Left lung (tissue), 10 donors: ENCODE results near the gene KYNU. TPM values are rescaled to one million over a fixed set of nuclear protein-coding genes. Genes with fewer than 3 reads are reported as not detected.
"Not testable (repeated sequence)": the region's sequence is repeated elsewhere in the genome, so short reads cannot be mapped to it uniquely, and the experiment has no call there.

Experiments used
- ATAC-seq: fragments of 200-7000 bp; cut with Tn5 transposase; one replicate; pipeline ENCODE4 v1.9.1; 2020; ENCODE audit warnings: moderate library complexity
- DNase-seq, 4 donors: peaks; one replicate each; pipeline ENCODE4 v3.0.0-alpha.2; 2013 to 2020
- H3K27ac ChIP-seq, 2 donors: fragments of 200-600 bp; sonication (generic) in 1 of 2; one replicate each; pipeline versions ENCODE4 v1.5.0 to v1.8.0; 2020 to 2021
- H3K27me3 ChIP-seq, 2 donors: fragments of 200-600 bp; sonication (generic) in 1 of 2; one replicate each; pipeline versions ENCODE4 v1.5.0 to v1.8.0; 2020 to 2021
- H3K36me3 ChIP-seq, 2 donors: fragments of 200-600 bp; sonication (generic) in 1 of 2; one replicate each; pipeline versions ENCODE4 v1.5.0 to v1.8.0; 2020 to 2021
- H3K4me1 ChIP-seq, 2 donors: fragments of 200-600 bp; one replicate each; pipeline ENCODE4 v1.8.0; 2021
- H3K4me3 ChIP-seq, 2 donors: fragments of 200-600 bp; sonication (generic) in 1 of 2; one replicate each; pipeline versions ENCODE4 v1.5.0 to v1.8.0; 2020 to 2021; ENCODE audit warnings: mild to moderate bottlenecking in 1 of 2
- H3K9me3 ChIP-seq, 2 donors: fragments of 200-600 bp; sonication (generic) in 1 of 2; one replicate each; pipeline versions ENCODE4 v1.5.0 to v1.8.0; 2020 to 2021
- intact Hi-C, 2 donors: fragments of 100-400 bp; cut with DNase I; formaldehyde crosslinking; loops; one replicate each; pipeline versions ENCODE4 v1.11.2 to v1.14.2; 2022
- polyA plus RNA-seq, 6 donors: library from polyadenylated mRNA; unstranded; fragments of 120-200 nt; gene quantifications; one replicate each; pipeline ENCODE4 v1.2.1, GENCODE V29; 2013; ENCODE audit not compliant: insufficient read length in 6 of 6
- total RNA-seq, 2 donors: library from RNA; stranded (reverse); fragmentation: NEBNext Ultra II Directional; extraction: Animal tissue kit (Norgen Biotek cat#: 25700); gene quantifications; one replicate each; pipeline ENCODE4 v1.2.1, GENCODE V29; 2021
- TF ChIP-seq, protein P1 (sequence below), 2 donors: fragments of 200-600 bp; sonication (generic) in 1 of 2; IDR thresholded peaks; one replicate each; pipeline versions ENCODE4 v1.5.0 to v1.8.0; 2021; ENCODE audit warnings: antibody characterized with exemption in 2 of 2
- donor health status: DM: no; HTN: yes; CAD: no.
- donor health status: DM: no; HTN: no; CAD: no.

KYNU gene
- total and polyA plus RNA-seq, 8 donors, result 0.72 to 29.7 (median 0.84) TPM

DNA sequence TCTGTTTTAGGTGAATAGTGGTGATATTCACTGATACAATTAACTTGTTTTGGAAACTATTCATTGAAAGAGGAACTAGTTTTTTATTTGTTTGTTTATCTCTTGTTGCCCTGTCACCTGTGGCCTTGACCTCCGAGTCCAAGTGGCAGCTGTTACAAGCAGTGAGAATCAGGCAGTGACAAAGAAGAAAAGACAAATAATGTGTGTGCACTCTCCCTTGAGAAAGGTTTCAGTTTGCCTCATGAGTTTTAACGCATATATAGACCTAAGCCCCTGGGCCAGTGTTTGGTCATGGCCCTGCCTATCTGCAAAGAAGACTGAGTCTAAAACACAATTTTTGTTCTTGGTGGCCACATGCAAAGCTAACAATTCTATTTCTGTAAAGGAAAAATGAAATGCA, 15.3 kb downstream of the KYNU start:
- peaks cover 0 to 5% of the 10 kb centered on the region in 2 donors for H3K36me3 ChIP-seq
- no peak overlapping the region for H3K4me3 ChIP-seq
- ATAC-seq (no peak), DNase-seq (no peak)
- H3K9me3 ChIP-seq, result no peaks in the 10 kb centered on the region
- TF ChIP-seq, protein P1, sequence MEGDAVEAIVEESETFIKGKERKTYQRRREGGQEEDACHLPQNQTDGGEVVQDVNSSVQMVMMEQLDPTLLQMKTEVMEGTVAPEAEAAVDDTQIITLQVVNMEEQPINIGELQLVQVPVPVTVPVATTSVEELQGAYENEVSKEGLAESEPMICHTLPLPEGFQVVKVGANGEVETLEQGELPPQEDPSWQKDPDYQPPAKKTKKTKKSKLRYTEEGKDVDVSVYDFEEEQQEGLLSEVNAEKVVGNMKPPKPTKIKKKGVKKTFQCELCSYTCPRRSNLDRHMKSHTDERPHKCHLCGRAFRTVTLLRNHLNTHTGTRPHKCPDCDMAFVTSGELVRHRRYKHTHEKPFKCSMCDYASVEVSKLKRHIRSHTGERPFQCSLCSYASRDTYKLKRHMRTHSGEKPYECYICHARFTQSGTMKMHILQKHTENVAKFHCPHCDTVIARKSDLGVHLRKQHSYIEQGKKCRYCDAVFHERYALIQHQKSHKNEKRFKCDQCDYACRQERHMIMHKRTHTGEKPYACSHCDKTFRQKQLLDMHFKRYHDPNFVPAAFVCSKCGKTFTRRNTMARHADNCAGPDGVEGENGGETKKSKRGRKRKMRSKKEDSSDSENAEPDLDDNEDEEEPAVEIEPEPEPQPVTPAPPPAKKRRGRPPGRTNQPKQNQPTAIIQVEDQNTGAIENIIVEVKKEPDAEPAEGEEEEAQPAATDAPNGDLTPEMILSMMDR (IDR thresholded peaks at IDR 0.05), result no peak
- no peaks in the 10 kb centered on the region for H3K4me1 ChIP-seq
- H3K27me3 ChIP-seq, result no peaks in the 10 kb centered on the region
- H3K27ac ChIP-seq, result no peak overlapping the region
- intact Hi-C loops, result no loop called here

DNA sequence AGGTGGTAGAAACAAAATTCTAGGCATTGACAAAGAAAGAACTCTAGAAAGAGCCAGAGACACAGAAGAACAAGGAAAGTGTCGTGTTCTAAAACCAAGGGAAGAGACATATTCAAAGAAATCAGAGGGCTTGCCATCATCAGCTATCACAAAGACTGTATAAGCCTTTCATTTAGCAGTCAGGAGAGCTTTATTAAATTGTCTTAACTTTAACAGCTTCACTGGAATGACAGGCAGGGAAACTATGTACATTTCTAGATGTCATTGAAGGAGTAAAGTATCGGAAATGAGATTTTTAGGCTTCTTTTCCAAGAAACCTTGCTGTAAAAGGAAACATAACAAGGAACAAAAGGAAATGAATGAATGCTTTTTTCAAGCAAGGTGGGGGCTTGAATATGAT, 15.8 kb downstream of the KYNU start:
- no peak for DNase-seq

DNA sequence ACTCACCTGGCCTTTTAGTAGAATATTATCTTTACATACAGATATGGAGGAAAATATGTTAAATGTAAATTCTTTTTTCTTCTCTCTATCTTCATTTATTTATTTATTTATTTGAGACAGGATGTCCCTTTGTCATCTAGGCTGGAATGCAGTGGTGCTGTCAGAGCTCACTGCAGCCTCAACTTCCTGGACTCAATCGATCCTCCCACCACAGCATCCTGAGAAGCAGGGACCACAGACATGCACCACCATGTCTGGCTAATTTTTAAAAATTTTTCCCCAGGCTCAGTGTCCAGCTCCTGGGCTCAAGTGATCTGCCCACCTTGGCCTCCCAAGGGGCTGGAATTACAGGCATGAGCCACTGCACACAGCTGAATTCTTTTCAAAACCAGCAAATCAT, 20.3 kb downstream of the KYNU start:
- H3K4me1 ChIP-seq, result no peaks in the 10 kb centered on the region
- ATAC-seq, result no peak
- H3K27me3 ChIP-seq, result no peaks in the 10 kb centered on the region
- H3K36me3 ChIP-seq, result no peaks in the 10 kb centered on the region
- H3K9me3 ChIP-seq, result no peaks in the 10 kb centered on the region
- TF ChIP-seq, protein P1 (IDR thresholded peaks at IDR 0.05), result no peak
- no peak overlapping the region for H3K4me3 ChIP-seq
- H3K27ac ChIP-seq, result no peak overlapping the region
- no peak for DNase-seq
- intact Hi-C loops, result no loop called here

More for the DNA sequence above, 15.8 kb downstream of the KYNU start:
- no peak overlapping the region for H3K27ac ChIP-seq
- no peak for ATAC-seq
- no peak overlapping the region for H3K4me3 ChIP-seq
- no peaks in the 10 kb centered on the region for H3K9me3 ChIP-seq
- H3K4me1 ChIP-seq, result no peaks in the 10 kb centered on the region
- intact Hi-C loops, result no loop called here
- TF ChIP-seq, protein P1 (IDR thresholded peaks at IDR 0.05), result no peak
- no peaks in the 10 kb centered on the region for H3K36me3 ChIP-seq
- no peaks in the 10 kb centered on the region for H3K27me3 ChIP-seq

DNA sequence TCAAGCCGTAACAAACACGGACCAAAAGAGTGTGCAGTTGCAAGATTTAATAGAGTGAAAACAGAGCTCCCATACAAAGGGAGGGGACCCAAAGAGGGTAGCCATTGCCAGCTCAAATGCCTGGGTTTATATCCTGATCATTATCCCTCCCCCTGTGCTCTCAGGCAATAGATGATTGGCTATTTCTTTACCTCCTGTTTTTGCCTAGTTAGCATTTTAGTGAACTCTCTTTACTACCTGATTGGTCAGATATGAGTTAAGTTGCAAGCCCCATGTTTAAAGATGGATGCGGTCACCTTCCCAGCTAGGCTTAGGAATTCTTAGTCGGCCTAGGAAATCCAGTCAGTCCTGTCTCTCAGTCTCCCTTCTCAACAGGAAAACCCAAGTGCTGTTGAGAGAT, 22.9 kb downstream of the KYNU start:
- H3K4me1 ChIP-seq, ATAC-seq, H3K27me3 ChIP-seq, H3K9me3 ChIP-seq, H3K4me3 ChIP-seq, DNase-seq, intact Hi-C loops, H3K27ac ChIP-seq, H3K36me3 ChIP-seq: not testable (repeated sequence)

DNA sequence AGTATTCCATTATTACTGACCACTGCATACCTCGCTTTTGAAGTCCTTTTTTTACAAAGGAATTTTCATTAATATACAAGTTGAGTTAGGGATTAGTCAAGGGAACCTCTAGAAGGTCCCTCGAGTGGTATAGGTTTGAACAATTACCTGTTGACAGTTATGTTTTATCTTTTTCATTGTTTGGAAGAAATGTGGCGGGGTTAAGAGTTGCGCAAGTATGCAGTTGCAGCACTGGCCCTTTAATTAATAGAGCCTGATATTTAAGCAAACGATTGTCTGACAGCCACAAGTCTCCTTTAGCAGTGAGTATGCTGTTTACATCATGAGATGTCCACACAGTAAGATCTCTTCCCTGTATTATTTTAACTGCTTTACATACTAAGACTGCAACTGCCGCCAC, 24.3 kb downstream of the KYNU start:
- intact Hi-C loops, result no loop called here
- TF ChIP-seq, protein P1 (IDR thresholded peaks at IDR 0.05), result no peak

DNA sequence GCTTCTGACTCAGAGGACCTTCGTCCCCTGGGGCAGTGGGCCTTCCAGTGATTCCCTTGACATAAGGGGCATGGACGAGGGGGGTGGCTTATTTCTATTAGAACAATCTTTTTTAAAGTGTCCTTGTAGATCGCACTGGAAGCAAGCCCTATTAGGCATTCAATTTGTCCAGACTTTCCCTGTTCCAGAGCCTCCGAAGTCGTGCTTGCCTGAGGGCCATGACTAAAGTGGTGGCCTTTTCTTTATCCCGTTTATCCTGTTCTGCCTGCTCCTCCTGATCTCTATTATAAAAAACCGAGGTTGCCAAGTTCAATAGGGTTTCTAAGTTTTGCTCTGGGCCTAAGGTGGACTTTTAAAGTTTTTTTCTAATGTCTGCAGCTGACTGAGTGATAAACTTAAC, 26.3 kb downstream of the KYNU start:
- H3K27me3 ChIP-seq, H3K4me1 ChIP-seq, intact Hi-C loops, H3K9me3 ChIP-seq, H3K27ac ChIP-seq, H3K36me3 ChIP-seq, H3K4me3 ChIP-seq, ATAC-seq: not testable (repeated sequence)
- DNase-seq, result peak in 1 of 4 donors; percentile 2

More for the DNA sequence above, 24.3 kb downstream of the KYNU start:
- Histone ChIP-seq H3K4me3 (no peak overlapping the region), H3K9me3 (no peaks in the 10 kb centered on the region), H3K4me1 (no peaks in the 10 kb centered on the region), H3K27ac (no peak overlapping the region), H3K27me3 (no peaks in the 10 kb centered on the region), H3K36me3 (no peaks in the 10 kb centered on the region)
- ATAC-seq (no peak), DNase-seq (no peak)
